Fibroblast of lung (primary cell): ENCODE results near the gene ACAD10. TPM values are rescaled to one million over a fixed set of nuclear protein-coding genes. Genes with fewer than 3 reads are reported as not detected.

ENCODE experiments used
- DNase-seq, 2 donors: peaks; one replicate each; pipeline versions ENCODE4 v3.0.0 to v3.0.0-alpha.2; 2010; ENCODE audit warnings: low read depth in 2 of 2
- H2AFZ ChIP-seq: 2 replicates; pipeline ENCODE4 v1.5.1; 2012; ENCODE audit warnings: low read length, control low read depth, inconsistent platforms
- H3K27ac ChIP-seq: 2 replicates; pipeline ENCODE4 v1.5.1; 2011; ENCODE audit warnings: low read length, control low read depth; ENCODE audit not compliant: insufficient read depth
- H3K27me3 ChIP-seq: 2 replicates; pipeline ENCODE4 v1.5.1; 2011; ENCODE audit warnings: mild to moderate bottlenecking, low read length; ENCODE audit not compliant: control insufficient read depth, insufficient read depth
- H3K36me3 ChIP-seq: 2 replicates; pipeline ENCODE4 v1.5.1; 2011; ENCODE audit warnings: low read length; ENCODE audit not compliant: control insufficient read depth, insufficient read depth
- H3K4me1 ChIP-seq: 2 replicates; pipeline ENCODE4 v1.5.1; 2011; ENCODE audit warnings: low read length; ENCODE audit not compliant: control insufficient read depth, insufficient read depth; ENCODE audit errors: extremely low read depth
- H3K4me2 ChIP-seq: 2 replicates; pipeline ENCODE4 v1.5.1; 2011; ENCODE audit warnings: low read length, control low read depth; ENCODE audit not compliant: insufficient read depth; ENCODE audit errors: extremely low read depth
- H3K4me3 ChIP-seq, 4 experiments: fragments of 200-600 bp in 1 of 4; sonication (generic) in 1 of 4; replicated peaks in 1 of 4; 2 replicates each; pipeline ENCODE4 v1.5.1; 2011 to 2016; ENCODE audit warnings: low read length in 4 of 4, low read depth in 3 of 4, mild to moderate bottlenecking in 3 of 4, control low read depth in 2 of 4, inconsistent platforms in 1 of 4, mixed read lengths in 1 of 4; ENCODE audit not compliant: insufficient read depth in 1 of 4; ENCODE audit errors: control extremely low read depth in 1 of 4
- H3K79me2 ChIP-seq: 2 replicates; pipeline ENCODE4 v1.5.1; 2012; ENCODE audit warnings: mild to moderate bottlenecking, low read length, inconsistent platforms; ENCODE audit not compliant: control insufficient read depth, insufficient read depth
- H3K9ac ChIP-seq: 2 replicates; pipeline ENCODE4 v1.5.1; 2011; ENCODE audit warnings: mild to moderate bottlenecking, low read length, control low read depth; ENCODE audit not compliant: insufficient read depth
- H3K9me3 ChIP-seq: 2 replicates; pipeline ENCODE4 v1.5.1; 2012; ENCODE audit warnings: low read depth, low read length; ENCODE audit not compliant: control insufficient read depth, insufficient read depth
- H4K20me1 ChIP-seq: 2 replicates; pipeline ENCODE4 v1.5.1; 2011; ENCODE audit warnings: low read length; ENCODE audit not compliant: control insufficient read depth, insufficient read depth; ENCODE audit errors: extremely low read depth
- EZH2 ChIP-seq: IDR thresholded peaks from 2 replicates; pipeline ENCODE4 v1.5.1; 2012; ENCODE audit warnings: low read length, control low read depth, mild to moderate bottlenecking; ENCODE audit errors: missing control alignments
- polyA plus RNA-seq, 2 donors: library from polyadenylated mRNA; depleted of rRNA in 1 of 2; stranded (reverse) in 1 of 2; unstranded in 1 of 2; fragments of >200 nt; gene quantifications; 2 replicates each; pipeline ENCODE4 v1.2.1, GENCODE V29; 2011 to 2012; ENCODE audit warnings: missing spikeins in 1 of 2
- total RNA-seq: library from RNA; depleted of rRNA; stranded (reverse); fragments of >200 nt; gene quantifications from 2 replicates; pipeline ENCODE4 v1.2.1, GENCODE V29; 2014
- TF ChIP-seq, protein P1 (sequence below), 2 donors: IDR thresholded peaks in 1 of 2; conservative IDR thresholded peaks in 1 of 2; 1 replicate in 1 of 2; 2 replicates in 1 of 2; pipeline ENCODE4 v1.5.1; 2011 to 2012; ENCODE audit warnings: low read length in 2 of 2, control low read depth in 1 of 2, inconsistent platforms in 1 of 2, low read depth in 1 of 2, mild to moderate bottlenecking in 1 of 2

The ACAD10 gene
- total and polyA plus RNA-seq, 2 donors (not counting 1 experiment from before 2014, with no cell fraction given) = 11.2 to 19.8 TPM

GRCh38 chr12:111766608-111767361 is 80.9 kb downstream of the ACAD10 start, which contains the start of gene ALDH2:
ALDH2 (plus strand) TSS chr12:111766933; CDS start chr12:111766983, 50 bp downstream.
- Histone ChIP-seq H3K4me2 (peak within 1 kb of the TSS; percentile 64), H3K27me3 (no peaks in the 10 kb centered on the region), H2AFZ (peak within 1 kb of the TSS; percentile 17), H3K27ac (no peak within 1 kb of the TSS), H3K79me2 (no peaks in the 10 kb centered on the region), H3K9ac (peak within 1 kb of the TSS; percentile 58), H3K4me3 (peak within 1 kb of the TSS; percentile 24 to 80 (median 64)), H3K36me3 (no peaks in the 10 kb centered on the region), H3K4me1 (peaks cover 3% of the 10 kb centered on the region), H3K9me3 (no peaks in the 10 kb centered on the region), H4K20me1 (no peaks in the 10 kb centered on the region)
- no peak for TF ChIP-seq EZH2
- TF ChIP-seq, protein P1, sequence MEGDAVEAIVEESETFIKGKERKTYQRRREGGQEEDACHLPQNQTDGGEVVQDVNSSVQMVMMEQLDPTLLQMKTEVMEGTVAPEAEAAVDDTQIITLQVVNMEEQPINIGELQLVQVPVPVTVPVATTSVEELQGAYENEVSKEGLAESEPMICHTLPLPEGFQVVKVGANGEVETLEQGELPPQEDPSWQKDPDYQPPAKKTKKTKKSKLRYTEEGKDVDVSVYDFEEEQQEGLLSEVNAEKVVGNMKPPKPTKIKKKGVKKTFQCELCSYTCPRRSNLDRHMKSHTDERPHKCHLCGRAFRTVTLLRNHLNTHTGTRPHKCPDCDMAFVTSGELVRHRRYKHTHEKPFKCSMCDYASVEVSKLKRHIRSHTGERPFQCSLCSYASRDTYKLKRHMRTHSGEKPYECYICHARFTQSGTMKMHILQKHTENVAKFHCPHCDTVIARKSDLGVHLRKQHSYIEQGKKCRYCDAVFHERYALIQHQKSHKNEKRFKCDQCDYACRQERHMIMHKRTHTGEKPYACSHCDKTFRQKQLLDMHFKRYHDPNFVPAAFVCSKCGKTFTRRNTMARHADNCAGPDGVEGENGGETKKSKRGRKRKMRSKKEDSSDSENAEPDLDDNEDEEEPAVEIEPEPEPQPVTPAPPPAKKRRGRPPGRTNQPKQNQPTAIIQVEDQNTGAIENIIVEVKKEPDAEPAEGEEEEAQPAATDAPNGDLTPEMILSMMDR (conservative IDR thresholded peaks at IDR 0.05 in 1 of 2, IDR thresholded peaks at IDR 0.05 in 1 of 2; ENCODE audit: low read depth in 1 of 2, low read length in 2 of 2) = no peak
- DNase-seq = peak; percentile 55 to 61

DNA sequence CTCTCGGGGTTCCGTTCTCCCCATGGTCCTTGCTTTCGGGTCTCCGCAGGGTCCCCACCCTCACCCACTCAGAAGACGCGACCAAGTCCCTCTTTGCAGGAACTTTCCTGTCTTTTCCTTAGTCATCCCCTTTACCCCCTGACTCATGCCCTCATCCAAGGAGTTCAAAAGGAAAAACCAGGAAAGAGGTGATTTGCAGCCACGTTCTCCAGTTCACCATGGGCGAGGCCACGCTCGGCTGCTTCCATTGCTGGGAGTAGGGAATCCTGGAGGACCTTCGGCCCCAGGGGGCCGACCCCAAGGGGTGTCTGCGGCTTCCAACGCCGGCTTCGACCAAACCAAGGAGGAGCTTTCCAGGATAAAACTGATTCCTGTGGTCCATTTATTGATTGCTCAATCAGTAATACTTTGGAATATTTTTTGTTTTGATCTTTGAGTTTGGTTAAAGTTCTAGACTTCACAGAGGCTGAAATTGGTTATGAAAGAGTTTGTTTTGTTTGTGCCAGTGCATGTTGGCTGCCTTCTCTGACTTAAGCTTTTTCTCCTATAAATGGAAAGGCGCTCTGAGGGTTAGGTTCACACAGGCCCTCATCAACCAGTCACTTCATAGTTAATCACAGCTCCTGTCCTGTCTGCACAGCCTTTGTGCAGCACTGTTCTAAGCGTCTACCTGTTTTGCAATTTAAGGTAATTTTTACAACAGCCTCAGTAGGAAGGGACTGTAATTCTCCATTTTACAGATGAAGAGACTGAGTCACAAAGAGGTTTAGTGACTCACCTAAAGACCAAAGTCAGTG is 81.7 kb downstream of the ACAD10 start:
- Histone ChIP-seq H3K27ac (no peak overlapping the region), H3K27me3 (no peaks in the 10 kb centered on the region)
- peak; percentile 31 to 49 for DNase-seq

More for the DNA sequence above, 81.7 kb downstream of the ACAD10 start:
- Histone ChIP-seq H3K9me3 (no peaks in the 10 kb centered on the region), H3K4me2 (peak overlapping the region; percentile 64), H4K20me1 (no peaks in the 10 kb centered on the region), H3K4me1 (peaks cover 3% of the 10 kb centered on the region), H3K36me3 (no peaks in the 10 kb centered on the region), H3K9ac (peak overlapping the region; percentile 58), H3K79me2 (no peaks in the 10 kb centered on the region), H2AFZ (peak overlapping the region; percentile 9), H3K4me3 (peak overlapping the region; percentile 24 to 80 (median 64))
- TF ChIP-seq EZH2 = no peak
- TF ChIP-seq, protein P1 (conservative IDR thresholded peaks at IDR 0.05 in 1 of 2, IDR thresholded peaks at IDR 0.05 in 1 of 2; ENCODE audit: low read depth in 1 of 2, low read length in 2 of 2) = no peak
